NCI-H524 treated with DMSO at 0.1 percent for 48 hours (cell line): Measurements from ENCODE around the gene GAS2.
A peak's percentile ranks its signal among the peaks of the same experiment; 100 is the strongest.

ENCODE experiments used
- DNase-seq: peaks from one replicate; lab custom pipeline; 2025; lab: John Stamatoyannopoulos, UW

Gene GAS2

GRCh38 chr11:22728600-22729389 is 62.4 kb downstream of the GAS2 start:
- no peak for DNase-seq

DNA sequence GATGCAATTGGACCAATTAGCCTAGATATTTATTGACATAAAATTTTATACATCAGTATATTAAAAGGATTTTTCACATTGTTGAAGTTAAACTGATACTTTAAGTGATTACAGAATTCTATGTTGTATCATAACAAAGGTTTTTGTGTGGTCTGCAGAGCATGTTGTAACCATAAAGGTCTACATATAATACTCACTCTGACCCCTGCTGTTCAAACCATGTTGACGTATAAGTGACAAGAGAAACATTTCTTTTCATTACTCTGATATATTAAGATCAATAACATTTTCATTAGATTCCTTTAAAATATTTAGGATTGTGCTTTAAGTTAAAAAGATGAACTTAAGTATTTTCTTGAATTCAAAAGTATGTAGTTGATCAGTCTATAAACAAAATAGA is 63.9 kb downstream of the GAS2 start:
- no peak for DNase-seq

GRCh38 chr11:22732588-22732987 is 66.2 kb downstream of the GAS2 start:
- no peak for DNase-seq

GRCh38 chr11:22733475-22734248 is 67.3 kb downstream of the GAS2 start:
- DNase-seq, result no peak

DNA sequence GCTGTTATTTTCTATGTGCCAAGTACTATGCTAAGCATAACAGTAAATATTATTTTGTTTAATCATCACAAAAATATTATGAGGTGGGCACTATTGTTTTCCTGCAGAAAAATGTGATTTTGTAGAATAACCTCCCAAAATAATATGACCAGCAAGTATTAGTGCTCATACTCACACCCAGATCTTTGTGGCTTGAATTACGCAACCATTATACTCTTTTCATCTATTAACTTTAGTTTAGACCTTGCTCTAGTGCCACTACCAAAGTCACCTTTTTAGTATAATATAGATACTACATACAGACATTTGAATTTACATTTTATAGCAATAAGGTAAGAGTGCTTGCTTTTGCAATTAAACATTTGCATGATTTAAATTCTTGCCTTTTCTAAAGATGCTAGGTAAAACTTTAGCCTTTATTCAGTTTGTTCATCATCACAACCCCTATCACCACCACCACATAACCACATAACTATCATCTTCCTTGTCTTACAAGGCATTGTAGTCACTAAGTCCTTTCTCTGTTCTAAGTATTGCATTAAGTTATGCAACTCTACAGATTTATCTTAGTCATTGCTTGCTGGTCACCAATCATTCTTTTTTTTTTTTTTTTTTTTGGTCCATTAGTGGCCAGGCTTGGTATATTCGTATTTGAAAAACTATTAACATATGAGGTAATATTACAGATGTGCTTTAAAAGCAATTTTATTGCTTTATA is 68.4 kb downstream of the GAS2 start:
- no peak for DNase-seq

GRCh38 chr11:22742157-22742613 is 75.8 kb downstream of the GAS2 start:
- no peak for DNase-seq

- no peak for DNase-seq
These were observed 83.1 kb downstream of the GAS2 start for GRCh38 chr11:22749536-22749935.

DNA sequence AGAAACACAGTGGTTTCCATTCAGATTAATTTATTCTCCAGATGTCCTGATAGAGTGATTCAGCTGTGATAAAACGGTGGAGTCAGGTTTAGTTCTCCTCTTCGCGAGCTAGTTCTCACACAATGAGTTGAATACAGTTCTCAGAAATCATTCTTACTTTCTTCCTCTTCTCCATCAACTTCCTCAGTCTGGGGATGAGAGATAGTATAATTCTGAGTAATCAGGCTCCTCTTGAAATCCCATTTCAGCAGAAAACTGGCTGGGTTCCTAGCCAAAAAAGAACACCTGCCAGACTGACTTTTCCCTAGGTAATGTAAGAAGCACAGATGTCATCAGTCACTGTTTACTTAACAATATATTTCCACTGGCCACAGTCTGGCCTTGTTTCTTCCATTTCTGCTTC is 86.5 kb downstream of the GAS2 start:
- no peak for DNase-seq

- DNase-seq, result no peak
These were observed 87.0 kb downstream of the GAS2 start for GRCh38 chr11:22753416-22753815.

GRCh38 chr11:22761066-22761465 is 94.7 kb downstream of the GAS2 start:
- no peak for DNase-seq

DNA sequence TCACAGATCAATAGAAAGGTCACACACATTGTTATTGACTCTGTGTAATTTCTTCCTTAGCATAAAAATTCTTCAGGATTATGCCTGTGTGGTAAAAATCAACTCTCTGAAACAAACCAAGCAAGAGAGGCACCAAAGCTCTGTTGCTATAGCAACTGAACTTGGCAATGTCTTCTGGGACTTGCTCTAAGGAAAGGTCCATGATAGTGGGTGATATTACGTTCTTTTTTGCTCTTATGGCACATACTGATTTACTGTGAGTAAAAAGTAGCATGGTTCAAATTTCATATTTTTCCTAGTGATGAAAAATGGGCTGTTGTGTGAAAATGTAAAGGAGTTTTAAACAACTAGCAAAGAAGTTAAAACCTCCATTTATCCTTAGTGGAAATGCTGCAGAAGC is 96.8 kb downstream of the GAS2 start:
- DNase-seq, result no peak

- no peak for DNase-seq
These were observed 98.3 kb downstream of the GAS2 start for GRCh38 chr11:22764735-22765134.

- DNase-seq, result no peak
These were observed 101.9 kb downstream of the GAS2 start for GRCh38 chr11:22768281-22768680.

DNA sequence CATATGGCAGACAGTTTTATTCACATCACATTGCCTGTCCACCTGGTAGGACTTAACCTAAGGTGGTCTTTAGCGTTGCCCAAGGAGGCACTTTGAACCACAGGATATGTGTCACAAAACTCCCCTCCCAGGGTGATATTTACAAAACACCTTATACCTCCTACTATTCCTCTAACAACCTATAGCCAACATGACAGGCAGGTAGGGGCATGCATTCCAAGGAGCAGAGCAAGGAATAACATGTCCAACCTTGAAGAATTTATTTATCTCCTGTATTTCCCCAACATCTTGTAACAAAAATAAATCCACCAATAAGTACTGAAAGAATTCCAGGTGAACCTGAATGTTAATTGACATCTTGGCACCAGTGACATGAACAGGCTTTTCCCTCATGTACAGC is 102.7 kb downstream of the GAS2 start:
- DNase-seq, result no peak

DNA sequence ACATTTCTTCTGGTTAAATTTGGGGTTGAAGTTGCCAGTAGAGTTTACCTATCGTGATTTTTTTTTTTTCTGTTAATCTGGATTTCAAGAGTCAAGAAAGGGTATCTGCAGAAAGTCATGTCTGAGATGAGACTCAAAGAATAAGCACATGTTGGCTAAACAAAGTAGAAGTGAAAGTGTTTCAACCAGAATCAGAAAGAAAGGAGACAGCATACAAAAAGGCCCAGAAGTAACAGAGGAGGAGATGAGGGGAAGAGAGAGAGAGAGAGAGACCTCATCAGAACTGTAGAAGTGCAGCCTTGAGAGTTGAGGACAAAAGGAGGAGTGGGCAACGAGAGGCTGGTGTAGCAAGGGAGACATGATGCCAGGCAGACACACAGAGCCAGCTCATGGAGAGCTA is 108.3 kb downstream of the GAS2 start:
- no peak for DNase-seq

- no peak for DNase-seq
These were observed 108.8 kb downstream of the GAS2 start for GRCh38 chr11:22775248-22775647.

- DNase-seq, result no peak
These were observed 112.2 kb downstream of the GAS2 start for GRCh38 chr11:22778642-22779041.

GRCh38 chr11:22779850-22780249 is 113.4 kb downstream of the GAS2 start:
- no peak for DNase-seq

DNA sequence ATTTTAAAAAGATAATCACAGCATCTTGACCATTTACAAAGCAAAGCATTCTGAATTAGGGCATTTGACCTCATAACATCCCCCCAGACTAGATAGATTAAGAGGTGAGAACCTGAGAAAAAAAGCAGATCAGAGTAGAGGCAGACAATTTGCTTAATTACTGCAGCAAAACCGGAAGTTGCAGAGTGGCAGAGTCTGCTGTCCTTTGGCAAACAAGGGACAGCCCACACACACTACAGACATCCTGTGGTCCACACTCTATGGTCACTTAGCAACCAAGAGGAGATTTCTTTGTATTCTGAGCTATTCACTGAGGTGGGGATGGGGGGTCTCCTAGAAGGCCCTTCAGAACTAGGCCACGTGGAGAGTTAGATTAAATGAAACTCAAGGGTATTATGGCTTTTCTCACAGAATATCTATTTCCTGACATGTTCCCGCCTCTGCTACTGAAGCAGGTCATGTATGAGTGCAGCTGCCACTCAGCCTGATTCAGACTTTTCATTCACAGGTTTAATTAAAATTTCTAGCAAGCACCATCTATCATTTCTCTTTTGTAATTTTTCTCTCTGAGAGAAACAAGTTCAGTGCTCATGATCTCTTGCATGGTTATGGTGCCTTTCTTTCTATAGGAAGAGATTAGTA is 114.7 kb downstream of the GAS2 start:
- DNase-seq, result no peak

GRCh38 chr11:22785251-22785650 is 118.8 kb downstream of the GAS2 start:
- DNase-seq, result peak; percentile 53

DNA sequence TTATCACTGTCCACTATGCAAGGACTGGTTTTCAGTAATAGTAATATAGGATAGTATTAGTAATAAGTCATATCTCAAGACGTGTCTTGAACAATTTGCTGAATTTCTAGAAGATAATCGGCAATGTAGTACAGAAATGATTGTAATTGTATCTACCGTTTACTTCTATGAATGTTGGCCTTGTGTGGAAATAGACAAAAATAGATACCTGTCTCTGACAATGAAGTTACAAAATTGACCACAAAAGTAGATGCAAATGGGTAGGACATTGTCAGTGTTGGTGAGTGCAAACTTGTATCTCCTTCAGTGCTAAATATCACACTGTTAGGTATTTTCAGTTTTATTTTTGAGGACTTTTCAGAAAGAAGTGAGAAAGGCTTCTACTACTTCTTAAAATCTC is 120.1 kb downstream of the GAS2 start:
- DNase-seq, result no peak

GRCh38 chr11:22787055-22787454 is 120.6 kb downstream of the GAS2 start:
- no peak for DNase-seq
